NCI-H524 treated with DMSO at 0.1 percent for 48 hours (cell line): ENCODE measurements around the gene CRIP3.
"Not testable (repeated sequence)": the region's sequence is repeated elsewhere in the genome, so short reads cannot be mapped to it uniquely, and the experiment has no call there.

Experiments
- DNase-seq: peaks from one replicate; lab custom pipeline; 2025; lab: John Stamatoyannopoulos, UW

CRIP3 gene

GRCh38 chr6:43306086-43306485, 2.5 kb downstream of the CRIP3 start:
- DNase-seq, result no peak

DNA sequence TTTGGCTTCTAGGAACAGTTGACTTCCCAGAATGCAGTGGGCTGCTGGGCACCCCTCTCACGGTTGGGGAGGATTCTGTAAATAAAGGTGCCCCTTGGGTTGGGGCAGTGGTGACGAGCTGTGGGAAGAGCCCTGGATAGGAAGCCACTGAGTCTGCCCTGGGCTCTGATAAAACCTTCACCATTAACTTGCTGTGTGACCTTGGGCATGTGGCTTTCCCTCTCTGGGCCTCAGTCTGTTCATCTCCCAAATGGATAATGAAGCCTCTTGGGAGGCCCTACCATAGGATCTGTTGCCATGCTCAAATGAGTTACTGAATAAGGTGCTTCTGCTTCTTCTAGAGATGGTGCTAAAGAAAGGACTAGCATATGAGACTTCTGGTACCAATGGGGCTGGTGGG, 3.7 kb downstream of the CRIP3 start:
- no peak for DNase-seq

DNA sequence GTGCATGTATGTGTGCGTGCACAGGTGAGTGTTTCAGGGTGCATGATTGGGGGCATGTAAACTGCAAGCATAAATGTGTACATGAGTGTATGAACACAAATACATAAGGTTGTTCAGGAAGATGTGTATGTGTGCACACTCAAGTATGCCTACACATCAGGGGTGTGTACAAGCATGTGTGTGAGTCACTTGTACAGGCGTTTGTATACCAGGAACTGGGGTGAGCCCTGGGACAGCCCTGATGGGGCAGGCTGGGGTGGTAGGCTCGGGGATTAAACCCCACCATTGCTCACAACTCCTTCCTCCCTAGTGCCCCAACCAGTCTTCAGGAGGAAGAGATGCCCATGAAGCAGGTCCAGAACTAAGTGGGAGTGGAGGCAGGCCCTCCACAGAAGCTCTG, 4.3 kb downstream of the CRIP3 start:
- no peak for DNase-seq

DNA sequence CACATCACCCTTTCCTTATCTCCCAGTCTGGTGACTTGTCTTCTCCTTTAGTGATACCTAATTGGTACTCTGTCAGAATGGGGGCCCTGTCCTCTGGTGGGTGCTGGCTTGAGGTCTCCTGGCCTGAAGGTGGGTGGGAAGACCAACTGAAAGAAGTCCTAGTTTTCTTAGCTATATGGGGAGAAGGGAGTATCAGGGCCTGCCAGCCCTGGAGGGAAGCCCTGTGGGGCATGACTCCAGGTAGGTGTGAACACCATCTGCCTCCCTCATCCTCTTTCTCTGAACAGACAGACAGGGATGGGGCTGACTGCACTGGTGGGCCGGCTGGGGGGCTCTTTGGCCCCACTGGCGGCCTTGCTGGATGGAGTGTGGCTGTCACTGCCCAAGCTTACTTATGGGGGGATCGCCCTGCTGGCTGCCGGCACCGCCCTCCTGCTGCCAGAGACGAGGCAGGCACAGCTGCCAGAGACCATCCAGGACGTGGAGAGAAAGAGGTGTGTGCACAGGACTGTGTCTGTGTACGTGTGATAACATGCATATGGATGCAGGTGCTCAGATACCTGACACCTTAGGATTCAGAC, 4.8 kb downstream of the CRIP3 start:
- DNase-seq, result no peak

DNA sequence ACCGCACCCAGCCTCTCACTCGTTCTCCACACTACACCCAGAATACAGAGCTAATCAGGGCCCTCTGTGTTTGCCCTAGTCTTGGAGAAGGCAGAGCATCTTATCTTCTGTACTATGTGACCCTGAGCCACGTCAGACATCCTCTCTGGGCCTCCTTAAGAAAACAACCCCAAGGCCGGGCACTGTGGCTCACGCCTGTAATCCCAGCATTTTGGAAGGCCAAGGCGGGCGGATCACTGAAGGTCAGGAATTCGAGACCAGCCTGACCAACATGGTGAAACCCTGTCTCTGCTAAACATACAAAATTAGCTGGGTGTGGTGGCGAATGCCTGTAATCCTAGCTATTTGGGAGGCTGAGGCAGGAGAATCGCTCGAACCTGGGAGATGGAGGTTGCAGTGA, 5.6 kb downstream of the CRIP3 start:
- not testable (repeated sequence) for DNase-seq

GRCh38 chr6:43302126-43302525, 6.5 kb downstream of the CRIP3 start:
- DNase-seq, result no peak

DNA sequence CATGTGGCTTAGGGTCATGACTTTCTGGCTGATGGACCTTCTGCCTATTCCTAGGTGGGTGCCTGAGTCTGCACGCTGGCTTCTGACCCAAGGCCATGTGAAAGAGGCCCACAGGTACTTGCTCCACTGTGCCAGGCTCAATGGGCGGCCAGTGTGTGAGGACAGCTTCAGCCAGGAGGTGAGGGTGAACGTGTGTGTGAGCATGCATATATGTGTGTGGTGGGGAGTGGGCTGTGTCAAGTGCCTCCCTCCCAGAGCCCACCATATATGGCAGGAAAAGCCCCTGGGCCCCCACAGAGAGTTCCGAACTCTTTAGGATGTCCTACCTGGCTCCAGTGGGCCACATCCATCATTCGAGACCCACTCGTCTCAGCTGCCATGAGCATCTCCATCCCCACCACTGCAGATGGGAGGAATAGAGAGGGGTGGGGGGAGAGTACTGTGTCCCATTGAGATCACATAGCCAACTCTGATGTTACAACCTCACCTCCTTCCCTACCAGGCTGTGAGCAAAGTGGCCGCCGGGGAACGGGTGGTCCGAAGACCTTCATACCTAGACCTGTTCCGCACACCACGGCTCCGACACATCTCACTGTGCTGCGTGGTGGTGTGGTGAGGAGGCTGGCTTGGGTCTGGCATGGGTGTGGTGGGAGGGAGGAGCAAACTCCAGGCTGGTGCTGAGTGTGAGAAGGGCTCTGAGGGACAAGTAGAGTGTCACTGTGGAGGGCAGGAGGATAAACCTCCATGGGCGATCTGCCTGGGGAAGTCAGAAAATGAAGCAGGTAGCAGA, 7.3 kb downstream of the CRIP3 start:
- DNase-seq, result no peak

DNA sequence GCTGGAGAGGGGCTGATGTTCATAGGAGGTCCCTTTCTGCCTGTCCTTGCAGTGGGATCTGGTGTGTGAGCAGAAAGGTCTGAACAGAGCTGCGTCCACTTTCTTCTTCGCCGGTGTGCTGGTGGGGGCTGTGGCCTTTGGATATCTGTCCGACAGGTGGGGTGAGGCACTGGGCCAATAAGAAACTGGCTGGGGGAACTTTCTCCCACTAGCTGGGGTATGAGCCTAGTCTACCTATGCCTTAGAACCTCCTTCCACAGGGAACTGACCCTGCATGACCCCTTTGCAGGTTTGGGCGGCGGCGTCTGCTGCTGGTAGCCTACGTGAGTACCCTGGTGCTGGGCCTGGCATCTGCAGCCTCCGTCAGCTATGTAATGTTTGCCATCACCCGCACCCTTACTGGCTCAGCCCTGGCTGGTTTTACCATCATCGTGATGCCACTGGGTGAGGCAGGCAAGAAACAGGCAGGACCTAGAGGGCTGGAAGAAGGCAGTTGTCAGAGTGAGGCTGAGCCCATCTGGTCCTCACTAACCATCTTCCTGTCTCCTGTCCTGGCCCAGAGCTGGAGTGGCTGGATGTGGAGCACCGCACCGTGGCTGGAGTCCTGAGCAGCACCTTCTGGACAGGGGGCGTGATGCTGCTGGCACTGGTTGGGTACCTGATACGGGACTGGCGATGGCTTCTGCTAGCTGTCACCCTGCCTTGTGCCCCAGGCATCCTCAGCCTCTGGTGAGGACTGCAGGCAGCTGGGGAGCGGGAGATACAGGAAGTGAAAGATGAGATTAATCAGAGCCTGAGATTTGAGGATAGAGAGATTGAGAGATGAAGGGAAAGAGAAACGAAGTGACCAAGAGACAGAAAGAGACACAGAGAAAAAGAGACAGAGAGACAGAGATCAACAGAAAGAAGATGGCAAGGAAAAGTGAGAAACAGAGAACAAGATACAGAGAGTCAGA, 9.0 kb downstream of the CRIP3 start:
- no peak for DNase-seq

GRCh38 chr6:43298565-43299337, 9.9 kb downstream of the CRIP3 start:
- no peak for DNase-seq

- no peak for DNase-seq
Measured at GRCh38 chr6:43297644-43298564, 10.7 kb downstream of the CRIP3 start, which contains the start of gene SLC22A7. SLC22A7 (plus strand) TSS chr6:43298260; CDS start chr6:43298359, 99 bp downstream.

DNA sequence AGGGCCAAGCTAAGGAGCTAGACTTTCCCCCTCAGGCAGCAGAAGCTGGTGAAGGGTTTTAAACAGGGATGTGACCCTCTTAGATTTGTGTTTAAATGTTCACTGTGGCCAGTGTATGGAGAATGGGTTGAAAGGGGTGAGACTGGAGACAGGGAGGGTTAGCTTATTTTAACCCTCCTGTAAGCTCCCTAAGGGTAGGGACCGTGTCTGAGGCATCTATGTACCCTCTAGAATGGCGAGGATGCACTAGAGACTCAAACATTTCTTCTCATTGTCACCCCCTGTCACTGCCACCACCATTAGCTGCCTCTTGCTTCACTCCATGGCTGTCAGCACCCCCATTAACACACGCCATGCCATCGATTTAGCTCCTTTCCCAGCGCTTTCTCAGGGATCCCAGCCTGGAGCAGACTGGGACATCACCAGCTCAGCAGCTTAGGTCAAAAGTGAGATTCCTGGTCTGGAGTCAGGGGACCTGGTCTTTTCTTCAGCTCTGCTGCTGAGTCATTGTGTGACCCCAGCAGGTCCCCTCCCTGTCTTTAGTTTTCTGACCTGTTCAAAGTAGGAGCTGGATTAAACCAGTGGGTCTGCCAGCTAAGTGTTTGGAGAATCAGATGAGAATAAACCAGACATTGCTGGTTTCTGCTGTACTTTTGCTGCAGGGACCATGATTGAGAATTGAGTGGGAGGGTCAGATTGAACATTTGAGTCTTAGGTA, 11.7 kb downstream of the CRIP3 start:
- no peak for DNase-seq

DNA sequence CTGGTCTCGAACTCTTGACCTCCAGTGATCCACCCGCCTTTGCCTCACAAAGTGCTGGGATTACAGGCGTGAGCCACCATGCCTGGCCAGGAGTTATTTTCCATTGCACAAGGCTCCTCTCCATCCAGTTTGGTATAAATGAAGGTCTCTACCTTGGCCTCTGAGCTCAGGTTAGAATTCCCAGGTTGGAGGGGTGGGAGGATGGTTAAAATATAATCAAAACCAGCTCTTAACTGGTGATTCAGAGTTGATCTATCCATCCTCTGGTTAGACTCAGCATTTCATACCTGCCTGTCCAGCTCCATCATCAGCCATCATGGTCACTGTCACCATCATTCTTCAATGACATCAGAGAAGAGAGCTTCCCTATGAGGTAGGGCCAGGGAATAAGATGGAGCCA, 13.2 kb downstream of the CRIP3 start:
- DNase-seq, result no peak

DNA sequence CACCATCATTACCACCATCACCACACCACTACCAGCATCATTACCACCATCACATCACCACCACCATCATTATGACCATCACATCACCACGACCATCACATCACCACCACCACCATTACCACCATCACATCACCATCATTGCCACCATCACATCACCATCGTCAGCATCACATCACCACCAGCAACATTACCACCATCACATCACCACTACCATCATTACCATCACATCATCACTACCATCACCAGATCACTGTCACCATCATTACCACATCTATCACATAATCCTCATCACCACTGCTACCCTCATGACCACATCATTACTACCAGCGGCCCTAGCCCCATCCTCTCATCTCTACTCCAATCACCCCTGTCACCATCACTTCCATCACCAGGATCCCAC, 14.1 kb downstream of the CRIP3 start:
- no peak for DNase-seq

DNA sequence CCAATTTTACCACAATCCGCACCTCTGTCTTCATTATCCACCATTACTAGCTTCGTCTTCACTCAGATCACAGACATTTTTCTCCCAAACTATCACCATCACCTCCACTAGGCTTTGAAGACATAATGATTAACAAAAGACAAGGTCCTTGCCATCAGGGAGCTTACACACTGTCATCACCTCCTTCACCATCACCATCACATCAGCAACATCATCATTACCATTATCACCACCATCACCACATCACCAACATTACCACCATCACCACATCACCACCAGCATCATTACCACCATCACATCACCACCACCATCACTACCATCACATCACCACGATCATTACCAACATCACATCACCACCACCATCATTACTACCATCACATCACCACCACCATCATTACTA, 14.9 kb downstream of the CRIP3 start:
- DNase-seq, result no peak

- DNase-seq, result no peak
Measured at GRCh38 chr6:43292763-43293318, 15.8 kb downstream of the CRIP3 start.

DNA sequence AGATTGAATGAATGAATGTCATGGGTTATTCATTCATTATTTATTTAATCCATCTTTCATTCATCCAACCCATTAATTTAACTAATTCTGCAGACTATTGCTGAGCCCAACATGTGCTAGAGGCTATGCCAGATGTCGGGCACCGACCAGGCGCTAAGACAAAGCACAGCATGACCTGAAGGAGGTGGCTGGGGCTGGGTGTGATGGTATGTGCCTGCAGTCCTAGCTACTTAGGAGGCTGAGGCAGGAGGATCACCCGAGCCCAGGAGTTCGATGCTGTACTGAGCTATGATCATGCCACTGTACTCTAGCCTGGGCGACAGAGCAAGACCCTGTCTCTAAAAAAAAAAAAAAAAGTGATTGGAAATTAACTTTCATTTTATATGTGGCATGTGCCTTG, 16.3 kb downstream of the CRIP3 start:
- DNase-seq, result no peak

DNA sequence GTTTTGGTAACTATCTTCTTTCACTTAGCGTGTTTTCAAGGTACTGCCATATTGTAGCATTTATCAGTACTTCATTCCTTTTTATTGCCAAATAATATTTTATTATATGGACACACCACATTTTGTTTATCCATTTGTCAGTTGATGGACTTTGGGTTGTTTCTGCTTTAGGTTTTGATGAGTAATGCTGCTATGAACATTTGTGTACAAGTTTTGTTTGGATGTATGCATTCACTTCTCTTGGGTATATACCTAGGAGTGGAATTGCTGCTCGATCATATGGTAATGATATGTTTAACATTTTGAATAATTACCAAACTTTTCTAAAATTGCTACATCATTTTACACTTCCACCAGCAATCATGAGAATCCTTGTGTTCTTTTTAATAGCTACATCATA, 16.9 kb downstream of the CRIP3 start:
- no peak for DNase-seq

DNA sequence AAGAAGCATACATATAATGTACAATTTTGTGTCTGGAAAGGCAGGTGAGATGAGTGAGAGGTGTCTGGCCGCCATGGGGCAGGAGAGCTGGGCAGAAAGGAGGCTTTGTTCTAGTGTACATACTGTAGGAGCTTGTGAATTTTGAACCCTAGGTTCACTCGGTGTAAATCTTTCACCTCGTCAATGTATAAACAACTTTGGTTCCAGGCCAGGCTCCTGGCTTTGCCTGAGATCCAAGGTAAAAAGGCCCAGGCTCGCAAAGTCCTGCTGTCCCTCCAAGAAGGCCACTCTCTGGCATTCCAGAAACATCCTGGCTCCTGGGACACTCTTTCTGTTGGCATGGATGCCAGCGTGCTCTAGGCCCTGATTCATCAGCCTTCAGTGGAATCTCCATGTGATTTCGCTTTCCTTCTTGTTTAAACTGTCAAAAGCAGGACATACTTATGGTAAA, 17.7 kb downstream of the CRIP3 start:
- DNase-seq, result no peak

- DNase-seq, result no peak
Measured at GRCh38 chr6:43290339-43290904, 18.2 kb downstream of the CRIP3 start.
